Measurements from ENCODE around the gene TERT. TPM values are rescaled to one million over a fixed set of nuclear protein-coding genes. Genes with fewer than 3 reads are reported as not detected.

TERT gene
- total RNA-seq, 1 experiment from 2014 or later: 2.3 TPM

GRCh38 chr5:1226839-1227581, 67.9 kb downstream of the TERT start:
- CTCF ChIA-PET: no interaction called here
- no peaks in the 10 kb centered on the region for H3K4me1 Mint-ChIP-seq (ENCODE audit: low read depth, unreplicated experiment)
- intact Hi-C loops (cut with micrococcal nuclease; ENCODE audit: unreplicated experiment): no loop called here
- H3K4me3 Mint-ChIP-seq (ENCODE audit: low read depth, unreplicated experiment): no peak overlapping the region
- TF ChIP-seq CTCF (IDR thresholded peaks at IDR 0.05; ENCODE audit: unreplicated experiment): no peak
- no TSS peak for BruUV-seq (replicated peaks)
- no peak for DNase-seq
- peaks cover 4% of the 10 kb centered on the region for H3K9me3 Mint-ChIP-seq (ENCODE audit: low read depth, unreplicated experiment)
- peaks cover 66% of the 10 kb centered on the region for H3K27me3 Mint-ChIP-seq (ENCODE audit: unreplicated experiment)
- peaks cover 4% of the 10 kb centered on the region for H3K36me3 Mint-ChIP-seq (ENCODE audit: insufficient read depth, unreplicated experiment)
- H3K27ac Mint-ChIP-seq (ENCODE audit: unreplicated experiment): no peak overlapping the region

GRCh38 chr5:1226231-1226630, 68.6 kb downstream of the TERT start:
- intact Hi-C loops (cut with micrococcal nuclease; ENCODE audit: unreplicated experiment): no loop called here
- TF ChIP-seq CTCF (IDR thresholded peaks at IDR 0.05; ENCODE audit: unreplicated experiment): no peak
- Mint-ChIP-seq H3K9me3 (ENCODE audit: low read depth, unreplicated experiment) (peaks cover 4% of the 10 kb centered on the region), H3K27ac (ENCODE audit: unreplicated experiment) (no peak overlapping the region), H3K36me3 (ENCODE audit: insufficient read depth, unreplicated experiment) (peaks cover 4% of the 10 kb centered on the region), H3K27me3 (ENCODE audit: unreplicated experiment) (peaks cover 66% of the 10 kb centered on the region), H3K4me1 (ENCODE audit: low read depth, unreplicated experiment) (no peaks in the 10 kb centered on the region), H3K4me3 (ENCODE audit: low read depth, unreplicated experiment) (no peak overlapping the region)
- CTCF ChIA-PET: no interaction called here
- DNase-seq: no peak
- no TSS peak for BruUV-seq (replicated peaks)

- Mint-ChIP-seq H3K27me3 (ENCODE audit: unreplicated experiment) (peaks cover 59% of the 10 kb centered on the region), H3K4me1 (ENCODE audit: low read depth, unreplicated experiment) (no peaks in the 10 kb centered on the region), H3K9me3 (ENCODE audit: low read depth, unreplicated experiment) (peaks cover 4% of the 10 kb centered on the region), H3K36me3 (ENCODE audit: insufficient read depth, unreplicated experiment) (peaks cover 4% of the 10 kb centered on the region), H3K27ac (ENCODE audit: unreplicated experiment) (no peak within 1 kb of the TSS), H3K4me3 (ENCODE audit: low read depth, unreplicated experiment) (no peak within 1 kb of the TSS)
- no peak for TF ChIP-seq CTCF (IDR thresholded peaks at IDR 0.05; ENCODE audit: unreplicated experiment)
- BruUV-seq (replicated peaks): no TSS peak
- intact Hi-C loops (cut with micrococcal nuclease; ENCODE audit: unreplicated experiment): no loop called here
- DNase-seq: no peak
- CTCF ChIA-PET: no interaction called here
Observed at GRCh38 chr5:1225081-1225480, 69.8 kb downstream of the TERT start, which contains the start of gene SLC6A18. SLC6A18 (plus strand) TSS chr5:1225381; CDS start chr5:1225478, 97 bp downstream.

GRCh38 chr5:1224631-1225030, 70.2 kb downstream of the TERT start:
- Mint-ChIP-seq H3K27me3 (ENCODE audit: unreplicated experiment) (peaks cover 59% of the 10 kb centered on the region), H3K4me1 (ENCODE audit: low read depth, unreplicated experiment) (no peaks in the 10 kb centered on the region), H3K36me3 (ENCODE audit: insufficient read depth, unreplicated experiment) (peaks cover 4% of the 10 kb centered on the region), H3K27ac (ENCODE audit: unreplicated experiment) (no peak overlapping the region), H3K4me3 (ENCODE audit: low read depth, unreplicated experiment) (no peak overlapping the region), H3K9me3 (ENCODE audit: low read depth, unreplicated experiment) (peaks cover 4% of the 10 kb centered on the region)
- CTCF ChIA-PET: no interaction called here
- no TSS peak for BruUV-seq (replicated peaks)
- no peak for DNase-seq
- intact Hi-C loops (cut with micrococcal nuclease; ENCODE audit: unreplicated experiment): no loop called here
- TF ChIP-seq CTCF (IDR thresholded peaks at IDR 0.05; ENCODE audit: unreplicated experiment): no peak
